KOPT-K1 (cell line): Measurements from ENCODE around the gene CFAP97D2.

ENCODE experiments used
- H3K27ac ChIP-seq: fragments of 200-600 bp; sonication (generic); 2 replicates; pipeline ENCODE4 v1.5.1; 2016; ENCODE audit warnings: antibody characterized with exemption, mild to moderate bottlenecking, low read depth, low read length; ENCODE audit not compliant: poor library complexity, severe bottlenecking
- H3K36me3 ChIP-seq: fragments of 200-600 bp; sonication (generic); 2 replicates; pipeline ENCODE4 v1.5.1; 2017; ENCODE audit warnings: antibody characterized with exemption, mild to moderate bottlenecking, low read length, moderate library complexity; ENCODE audit not compliant: insufficient read depth
- H3K9me3 ChIP-seq: fragments of 200-600 bp; sonication (generic); 2 replicates; pipeline ENCODE4 v1.5.1; 2017; ENCODE audit warnings: antibody characterized with exemption, low read length, mild to moderate bottlenecking; ENCODE audit not compliant: insufficient read depth, poor library complexity, severe bottlenecking

The CFAP97D2 gene

DNA sequence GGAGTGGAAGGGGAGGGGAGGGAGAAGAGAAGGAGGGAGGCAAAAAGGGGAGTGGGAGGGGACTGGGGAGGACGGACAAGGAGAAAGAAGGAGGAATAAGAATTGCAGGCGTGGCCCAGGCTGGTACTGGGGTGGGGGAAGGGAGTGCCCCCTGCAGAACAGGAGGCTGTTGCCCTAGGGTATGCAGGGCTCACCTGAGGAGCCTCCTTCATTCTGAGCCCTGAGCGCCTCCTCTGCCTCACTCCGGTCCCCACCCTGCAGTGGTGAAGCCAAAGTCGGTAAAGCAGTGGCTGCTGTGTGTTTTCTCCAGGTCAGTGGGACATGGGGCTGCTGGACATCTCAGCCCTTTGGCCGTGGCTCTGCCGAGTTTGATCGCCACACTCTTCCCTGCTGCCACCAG lies 46.6 kb downstream of the CFAP97D2 start:
- H3K36me3 ChIP-seq, result no peaks in the 10 kb centered on the region
- H3K27ac ChIP-seq, result no peak overlapping the region
- no peaks in the 10 kb centered on the region for H3K9me3 ChIP-seq

DNA sequence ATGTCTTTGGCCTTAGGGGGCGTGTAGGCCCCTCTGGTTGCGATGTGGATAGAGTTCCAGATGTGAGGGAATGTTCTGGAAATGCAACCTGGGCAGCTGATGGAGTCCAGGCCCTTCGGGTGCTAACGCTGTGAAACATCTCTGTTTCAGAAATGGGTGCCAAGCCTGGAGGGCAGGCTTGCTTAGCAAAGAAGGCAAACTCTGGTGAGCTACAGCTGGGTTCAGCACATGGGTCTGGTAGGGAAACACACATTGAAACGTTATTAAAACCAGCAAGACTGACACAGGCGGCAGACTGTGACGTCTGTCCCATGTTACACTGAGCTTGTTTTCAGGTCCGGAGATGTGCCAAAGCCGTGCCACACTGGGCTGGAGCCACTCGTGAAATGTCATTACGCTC lies 47.0 kb downstream of the CFAP97D2 start:
- Histone ChIP-seq H3K9me3 (no peaks in the 10 kb centered on the region), H3K27ac (no peak overlapping the region), H3K36me3 (no peaks in the 10 kb centered on the region)

DNA sequence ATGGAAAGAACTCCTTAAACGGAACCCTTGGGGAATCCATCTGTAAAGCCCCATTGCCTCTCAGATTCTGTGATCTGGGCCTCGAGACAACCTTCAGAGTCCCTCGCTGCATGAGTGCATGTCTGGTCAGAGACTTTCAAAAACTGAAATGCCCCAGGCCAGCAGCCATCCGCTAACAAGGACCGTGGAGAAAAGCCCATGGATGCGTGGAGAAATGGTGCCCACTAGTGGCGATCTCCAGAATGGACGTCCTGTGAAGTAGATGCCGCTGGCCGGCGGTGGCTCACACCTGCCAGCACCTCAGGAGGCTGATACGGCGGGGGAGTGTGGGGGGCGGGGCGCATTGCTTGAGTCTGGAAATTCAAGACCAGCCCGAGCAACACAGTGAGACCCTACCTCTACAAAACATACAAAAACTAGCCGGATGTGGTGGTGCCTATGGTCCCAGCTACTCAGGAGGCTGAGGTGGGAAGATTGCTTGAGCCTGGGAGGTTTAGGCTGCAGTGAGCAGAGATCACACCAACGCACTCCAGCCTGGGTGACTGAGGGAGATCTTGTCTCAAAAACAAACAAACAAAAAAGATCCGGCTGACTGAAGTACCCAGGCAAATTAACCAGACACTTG lies 47.8 kb downstream of the CFAP97D2 start:
- H3K36me3 ChIP-seq, result no peaks in the 10 kb centered on the region
- H3K27ac ChIP-seq, result no peak overlapping the region
- no peaks in the 10 kb centered on the region for H3K9me3 ChIP-seq

DNA sequence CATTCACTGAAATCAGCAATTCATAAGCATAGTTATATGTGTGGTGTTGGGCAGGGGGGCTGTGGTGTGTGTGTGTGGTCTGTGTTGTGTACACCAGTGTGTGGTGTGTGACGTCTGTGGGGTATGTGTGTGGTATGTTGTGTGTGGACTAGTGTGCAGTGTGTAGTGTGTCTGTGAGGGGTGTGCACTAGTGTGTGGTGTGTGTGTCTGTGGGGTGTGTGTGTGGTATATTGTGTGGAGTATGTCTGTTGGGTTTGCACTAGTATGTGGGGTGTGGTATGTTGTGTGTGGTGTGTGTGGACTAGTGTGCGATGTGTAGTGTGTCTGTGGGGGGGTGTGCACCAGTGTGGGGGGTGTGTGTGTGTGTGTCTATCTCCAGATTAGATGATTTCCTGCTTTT lies 48.5 kb downstream of the CFAP97D2 start:
- Histone ChIP-seq H3K27ac (no peak overlapping the region), H3K9me3 (no peaks in the 10 kb centered on the region), H3K36me3 (no peaks in the 10 kb centered on the region)

DNA sequence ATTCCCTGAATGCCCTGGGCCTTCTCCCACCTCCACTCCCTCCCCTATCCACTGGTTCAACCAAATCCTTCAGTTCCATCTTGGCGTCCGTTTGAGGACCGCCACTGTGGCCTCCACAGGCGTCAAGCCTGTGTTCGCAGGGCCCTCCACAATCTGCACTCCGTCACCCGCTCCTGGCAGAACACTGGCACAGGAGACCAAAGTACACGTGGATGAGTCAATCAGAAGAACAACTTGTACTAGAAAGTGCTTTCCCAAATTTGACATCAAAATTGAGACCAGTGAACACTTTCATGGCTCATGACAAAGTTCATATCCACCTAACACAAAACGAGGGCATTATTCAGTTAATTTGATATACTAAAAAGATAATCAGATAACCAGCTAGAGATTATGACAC lies 49.1 kb downstream of the CFAP97D2 start:
- Histone ChIP-seq H3K9me3 (no peaks in the 10 kb centered on the region), H3K36me3 (no peaks in the 10 kb centered on the region), H3K27ac (no peak overlapping the region)

DNA sequence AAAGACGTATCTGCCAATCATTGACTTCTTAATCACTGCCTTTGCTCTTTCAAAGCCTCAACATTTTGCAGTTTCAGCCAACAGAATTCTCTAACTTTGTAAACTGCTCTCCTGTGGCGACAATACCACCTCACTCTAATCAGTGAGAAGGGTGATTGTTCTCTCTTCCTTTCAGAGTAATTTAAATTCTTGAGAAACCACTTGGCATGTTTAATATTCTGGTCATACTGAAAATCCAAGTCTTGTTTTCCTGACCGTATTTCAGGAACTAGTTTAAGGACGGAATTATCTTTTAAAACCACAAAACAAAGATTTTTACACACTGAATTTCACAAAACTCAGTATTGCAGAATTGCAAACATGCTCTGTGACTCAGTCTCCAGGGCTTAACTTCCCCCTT lies 50.4 kb downstream of the CFAP97D2 start:
- H3K27ac ChIP-seq, result no peak overlapping the region
- no peaks in the 10 kb centered on the region for H3K9me3 ChIP-seq
- H3K36me3 ChIP-seq, result no peaks in the 10 kb centered on the region

DNA sequence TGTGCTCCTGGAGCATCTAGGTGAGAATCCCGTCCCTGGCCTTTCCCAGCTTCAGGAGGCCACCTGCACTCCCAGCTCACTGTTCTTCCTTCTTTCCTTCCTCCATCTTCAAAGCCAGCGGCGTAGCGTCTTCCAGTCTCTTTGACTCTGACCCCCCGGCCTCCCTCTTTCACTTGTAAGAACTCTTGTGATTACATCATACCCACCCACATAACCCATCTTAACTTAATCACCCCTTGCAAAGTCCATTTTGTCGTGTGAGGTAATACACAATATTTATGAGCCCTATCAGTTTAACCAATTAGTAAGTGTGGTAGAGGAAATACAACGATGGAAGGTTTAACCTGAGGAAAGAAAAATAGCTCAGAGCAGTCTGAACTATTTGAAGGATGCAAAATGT lies 51.1 kb downstream of the CFAP97D2 start:
- Histone ChIP-seq H3K9me3 (no peaks in the 10 kb centered on the region), H3K36me3 (no peaks in the 10 kb centered on the region), H3K27ac (no peak overlapping the region)

DNA sequence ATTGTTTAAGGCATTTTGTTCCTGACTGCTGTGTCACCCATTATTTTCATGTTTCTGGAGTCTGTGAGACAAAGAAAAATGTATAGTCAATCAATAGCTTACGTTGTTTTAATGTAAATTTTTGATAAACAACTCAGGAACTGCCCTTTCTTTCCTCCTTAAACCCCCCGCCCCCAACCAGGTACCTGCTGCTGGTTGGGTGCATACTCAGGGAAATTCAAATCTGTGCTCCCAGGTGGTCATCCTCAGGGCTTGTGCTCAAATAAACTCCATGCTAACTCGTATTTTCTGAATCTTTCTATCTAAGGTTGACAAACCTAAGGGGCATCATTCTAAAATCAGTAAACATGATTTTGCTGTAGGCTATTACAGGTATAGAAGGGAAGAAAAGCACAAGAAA lies 51.5 kb downstream of the CFAP97D2 start:
- Histone ChIP-seq H3K27ac (no peak overlapping the region), H3K36me3 (no peaks in the 10 kb centered on the region), H3K9me3 (no peaks in the 10 kb centered on the region)

DNA sequence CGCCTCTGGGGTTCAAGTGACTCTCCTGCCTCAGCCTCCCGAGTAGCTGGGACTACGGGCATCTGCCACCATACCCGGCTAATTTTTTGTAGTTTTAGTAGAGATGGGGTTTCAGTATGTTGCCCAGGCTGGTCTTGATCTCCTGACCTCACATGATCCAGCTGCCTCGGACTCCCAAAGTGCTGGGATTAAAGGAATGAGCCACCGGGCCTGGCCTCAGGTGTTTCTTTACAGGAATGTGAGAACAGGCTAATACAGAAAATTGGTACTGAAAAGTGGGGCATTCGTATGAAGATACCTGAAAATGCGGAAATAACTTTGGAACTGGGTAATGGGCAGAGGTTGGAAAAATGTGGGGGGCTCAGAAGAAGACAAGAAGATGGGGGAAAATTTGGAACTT lies 52.8 kb downstream of the CFAP97D2 start:
- Histone ChIP-seq H3K9me3 (no peaks in the 10 kb centered on the region), H3K27ac (no peak overlapping the region), H3K36me3 (peaks cover 4% of the 10 kb centered on the region)

DNA sequence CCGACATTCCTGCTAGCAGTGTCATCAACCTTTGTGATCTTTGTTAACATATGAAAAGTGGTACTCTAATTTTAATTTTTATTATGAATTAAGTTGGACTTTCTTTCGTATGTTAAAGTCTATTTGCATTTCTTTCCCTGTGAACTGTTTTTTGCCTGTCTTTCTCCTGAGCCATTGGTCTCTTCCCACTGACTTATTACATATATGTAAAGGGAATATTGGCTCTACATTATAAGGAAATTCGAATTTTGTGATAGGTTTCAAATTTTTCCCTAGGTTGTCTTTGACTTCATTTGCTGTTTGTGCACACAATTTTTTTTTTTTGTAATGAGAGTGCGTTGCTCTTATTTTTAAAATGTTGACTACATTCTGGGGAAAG lies 55.2 kb downstream of the CFAP97D2 start:
- Histone ChIP-seq H3K27ac (peak overlapping the region; percentile 81), H3K36me3 (peaks cover 27% of the 10 kb centered on the region), H3K9me3 (no peaks in the 10 kb centered on the region)

DNA sequence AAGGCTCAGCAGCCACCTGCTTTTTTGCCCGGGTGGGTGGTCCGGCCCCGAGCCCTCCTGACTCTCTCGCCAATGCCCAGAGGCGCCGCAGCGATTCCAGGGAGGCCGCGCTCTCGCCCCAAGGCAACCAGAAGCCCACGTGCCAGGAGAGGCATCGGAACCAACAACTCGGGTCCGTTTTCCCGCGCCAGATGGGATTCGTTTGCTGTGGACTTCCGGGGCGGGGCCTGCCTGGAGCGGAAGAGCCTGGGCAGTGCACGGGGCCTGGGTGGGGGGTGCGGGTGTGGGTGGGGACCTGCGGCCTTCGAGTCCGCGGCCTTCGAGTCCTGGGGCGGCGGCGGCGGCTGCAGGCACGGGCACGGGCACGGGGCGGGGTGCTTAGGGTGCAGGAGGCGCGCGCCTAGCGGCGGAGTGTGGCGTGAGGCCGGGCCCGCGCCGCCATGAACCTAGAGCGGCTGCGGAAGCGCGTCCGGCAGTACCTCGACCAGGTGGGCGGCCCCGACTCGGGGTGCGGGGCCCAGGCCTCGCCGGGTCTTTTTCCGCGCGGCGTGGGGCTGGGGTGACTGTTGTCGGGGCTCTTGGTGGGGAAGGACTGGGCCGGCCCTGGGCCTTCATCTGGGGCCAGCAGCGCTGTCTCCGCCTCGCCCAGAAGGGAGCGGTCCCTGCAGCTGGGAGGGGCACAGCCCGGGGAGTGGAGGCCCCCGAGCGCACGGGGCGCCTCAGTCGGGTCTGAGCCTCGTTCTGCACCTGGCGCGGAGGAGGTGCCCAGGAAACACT lies 55.8 kb downstream of the CFAP97D2 start, which contains the start of gene CDC16:
Gene CDC16 (plus strand): TSS at position 253 of the 777 bp plus-strand sequence. CDS start 188 bp downstream, at position 441.
- H3K9me3 ChIP-seq, result no peaks in the 10 kb centered on the region
- H3K36me3 ChIP-seq, result peaks cover 33% of the 10 kb centered on the region
- H3K27ac ChIP-seq, result peak within 1 kb of the TSS; percentile 81

DNA sequence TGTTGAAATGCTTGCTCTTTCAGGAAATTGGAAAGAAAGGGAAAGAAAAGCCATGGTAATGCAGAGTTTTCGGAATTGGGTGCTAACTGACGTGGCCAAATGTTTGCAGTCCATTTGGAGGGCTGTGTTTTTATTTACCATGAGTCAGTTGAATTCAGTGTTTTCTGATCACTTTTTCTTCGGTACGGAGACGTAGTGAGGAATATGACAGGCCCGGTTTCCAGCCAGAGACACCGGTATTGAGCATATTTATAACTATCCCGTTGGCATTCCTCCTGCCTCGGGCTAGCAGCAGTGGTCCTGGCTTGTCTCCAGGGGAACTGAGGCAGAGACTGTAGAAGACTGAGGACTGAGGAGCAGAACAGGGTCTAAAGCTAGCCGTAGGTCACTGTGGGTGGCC lies 56.6 kb downstream of the CFAP97D2 start:
- peaks cover 42% of the 10 kb centered on the region for H3K36me3 ChIP-seq
- H3K9me3 ChIP-seq, result no peaks in the 10 kb centered on the region
- peak overlapping the region; percentile 81 for H3K27ac ChIP-seq

DNA sequence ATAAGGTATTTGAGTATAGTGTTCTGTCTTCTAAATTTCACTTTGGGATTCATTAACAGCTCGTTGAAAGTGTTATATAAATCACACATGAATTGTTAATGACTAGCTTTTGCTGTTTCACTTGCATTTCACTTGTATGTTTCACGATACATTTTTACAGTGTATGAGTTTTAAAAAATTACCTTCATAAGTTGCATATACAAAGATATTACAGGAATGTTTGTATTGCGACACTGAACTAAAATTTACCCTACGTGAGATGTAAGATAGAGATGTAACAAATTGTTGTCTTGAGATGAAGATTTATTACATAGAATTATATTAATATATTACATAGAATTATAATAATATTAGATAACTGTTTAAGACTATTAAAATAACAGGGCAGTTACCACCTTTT lies 57.2 kb downstream of the CFAP97D2 start:
- Histone ChIP-seq H3K27ac (peak overlapping the region; percentile 81), H3K36me3 (peaks cover 47% of the 10 kb centered on the region)

DNA sequence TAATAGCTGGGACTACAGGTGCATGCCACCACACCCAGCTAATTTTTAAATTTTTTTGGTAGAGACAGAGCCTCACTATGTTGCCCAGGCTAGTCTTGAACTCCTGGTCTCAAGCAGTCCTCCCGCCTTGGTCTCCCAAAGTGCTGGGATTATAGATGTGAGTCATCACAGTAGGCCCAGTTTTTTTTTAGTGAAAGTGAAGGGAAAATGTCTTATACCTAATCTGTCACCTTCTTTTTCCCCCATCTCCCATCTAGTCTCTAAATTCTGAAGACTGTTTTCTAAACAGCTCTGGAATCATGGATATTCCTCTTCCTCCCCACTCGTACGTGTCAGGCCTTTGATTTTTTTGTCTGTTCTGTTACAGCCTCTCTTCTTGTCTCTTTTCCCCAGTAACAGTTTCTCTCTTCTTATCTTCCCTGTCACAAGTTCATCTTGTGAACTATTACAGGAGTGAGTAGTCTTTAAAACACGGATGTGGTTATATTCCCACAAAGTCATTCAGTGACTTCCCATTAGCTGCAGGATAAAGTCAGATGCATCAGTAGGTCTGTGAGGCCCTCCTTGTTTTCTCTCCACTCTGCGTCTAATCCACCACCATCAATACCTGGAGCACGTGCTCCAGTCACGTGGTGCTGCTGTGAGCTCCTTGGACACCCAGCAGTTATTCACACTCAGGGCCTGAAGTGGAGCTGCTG lies 58.5 kb downstream of the CFAP97D2 start:
- Histone ChIP-seq H3K9me3 (no peaks in the 10 kb centered on the region), H3K36me3 (peaks cover 60% of the 10 kb centered on the region), H3K27ac (no peak overlapping the region)

More for the DNA sequence above, 57.2 kb downstream of the CFAP97D2 start:
- H3K9me3 ChIP-seq, result no peaks in the 10 kb centered on the region

DNA sequence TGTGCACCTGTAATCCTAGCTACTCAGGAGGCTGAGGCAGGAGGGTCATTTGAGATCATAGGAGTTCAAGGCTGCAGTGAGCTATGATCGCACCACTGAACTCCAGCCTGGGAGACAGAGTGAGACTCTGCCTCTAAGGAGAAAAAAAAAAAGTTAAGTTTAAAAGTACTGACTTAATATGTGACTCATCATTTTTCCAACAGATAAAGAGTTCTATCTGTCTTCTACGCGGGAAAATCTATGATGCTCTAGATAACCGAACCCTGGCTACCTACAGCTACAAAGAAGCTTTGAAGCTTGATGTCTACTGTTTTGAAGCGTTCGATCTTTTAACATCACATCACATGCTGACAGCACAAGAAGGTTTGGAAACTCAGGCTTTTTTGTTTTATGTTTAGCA lies 62.9 kb downstream of the CFAP97D2 start:
- Histone ChIP-seq H3K27ac (no peak overlapping the region), H3K9me3 (no peaks in the 10 kb centered on the region), H3K36me3 (peaks cover 100% of the 10 kb centered on the region)
